DND-41 (cell line): ENCODE data around the gene CCDC13.

ENCODE experiments used
- ATAC-seq: fragments of 200-7000 bp; cut with Tn5 transposase; 3 replicates; pipeline ENCODE4 v1.9.1; 2021; ENCODE audit warnings: low read depth; ENCODE audit not compliant: insufficient read depth
- DNase-seq: peaks from one replicate; pipeline ENCODE4 v3.0.0-alpha.2; 2020
- H2AFZ ChIP-seq: 2 replicates; pipeline ENCODE4 v1.6.0; 2012; ENCODE audit warnings: low read depth, low read length
- H3K27ac ChIP-seq: 2 replicates; pipeline ENCODE4 v1.5.1; 2012; ENCODE audit warnings: low read length, inconsistent platforms
- H3K27me3 ChIP-seq: fragments of 200-600 bp; sonication (generic); 2 replicates; pipeline ENCODE4 v1.6.0; 2012; ENCODE audit warnings: low read length, mild to moderate bottlenecking, inconsistent platforms; ENCODE audit not compliant: insufficient read depth, poor library complexity
- H3K36me3 ChIP-seq: 2 replicates; pipeline ENCODE4 v1.5.1; 2012; ENCODE audit warnings: low read length, inconsistent platforms; ENCODE audit not compliant: insufficient read depth
- H3K4me1 ChIP-seq: 2 replicates; pipeline ENCODE4 v1.5.1; 2012; ENCODE audit warnings: mild to moderate bottlenecking, low read length; ENCODE audit not compliant: insufficient read depth
- H3K4me2 ChIP-seq: 2 replicates; pipeline ENCODE4 v1.6.0; 2012; ENCODE audit warnings: mild to moderate bottlenecking, moderate library complexity, low read length, inconsistent platforms; ENCODE audit not compliant: insufficient read depth
- H3K4me3 ChIP-seq, 2 experiments: fragments of 200-600 bp in 1 of 2; shearing (Covaris generic) in 1 of 2; 2 replicates each; pipeline ENCODE4 v1.5.1; 2012 to 2016; ENCODE audit warnings: inconsistent platforms in 2 of 2, low read length in 2 of 2, mild to moderate bottlenecking in 2 of 2, low read depth in 1 of 2, moderate library complexity in 1 of 2
- H3K79me2 ChIP-seq: 2 replicates; pipeline ENCODE4 v1.6.0; 2012; ENCODE audit warnings: low read length, inconsistent platforms; ENCODE audit not compliant: insufficient read depth
- H3K9ac ChIP-seq: 2 replicates; pipeline ENCODE4 v1.6.0; 2012; ENCODE audit warnings: low read depth, mild to moderate bottlenecking, inconsistent platforms, low read length, moderate library complexity
- H3K9me3 ChIP-seq: 2 replicates; pipeline ENCODE4 v1.5.1; 2012; ENCODE audit warnings: low read length, moderate library complexity, mild to moderate bottlenecking, inconsistent platforms; ENCODE audit not compliant: insufficient read depth, severe bottlenecking
- H4K20me1 ChIP-seq: 2 replicates; pipeline ENCODE4 v1.6.0; 2012; ENCODE audit warnings: low read length; ENCODE audit not compliant: insufficient read depth
- CTCF ChIP-seq: IDR thresholded peaks from 2 replicates; pipeline ENCODE4 v1.5.1; 2012; ENCODE audit warnings: borderline replicate concordance, low read length, moderate library complexity, mild to moderate bottlenecking; ENCODE audit not compliant: poor library complexity, severe bottlenecking; ENCODE audit errors: extremely low read depth
- EZH2 ChIP-seq: IDR thresholded peaks from 3 replicates; pipeline ENCODE4 v1.6.1; 2012; ENCODE audit warnings: borderline replicate concordance, low read depth, mild to moderate bottlenecking, moderate library complexity, low read length, inconsistent platforms; ENCODE audit not compliant: severe bottlenecking

Gene CCDC13

DNA sequence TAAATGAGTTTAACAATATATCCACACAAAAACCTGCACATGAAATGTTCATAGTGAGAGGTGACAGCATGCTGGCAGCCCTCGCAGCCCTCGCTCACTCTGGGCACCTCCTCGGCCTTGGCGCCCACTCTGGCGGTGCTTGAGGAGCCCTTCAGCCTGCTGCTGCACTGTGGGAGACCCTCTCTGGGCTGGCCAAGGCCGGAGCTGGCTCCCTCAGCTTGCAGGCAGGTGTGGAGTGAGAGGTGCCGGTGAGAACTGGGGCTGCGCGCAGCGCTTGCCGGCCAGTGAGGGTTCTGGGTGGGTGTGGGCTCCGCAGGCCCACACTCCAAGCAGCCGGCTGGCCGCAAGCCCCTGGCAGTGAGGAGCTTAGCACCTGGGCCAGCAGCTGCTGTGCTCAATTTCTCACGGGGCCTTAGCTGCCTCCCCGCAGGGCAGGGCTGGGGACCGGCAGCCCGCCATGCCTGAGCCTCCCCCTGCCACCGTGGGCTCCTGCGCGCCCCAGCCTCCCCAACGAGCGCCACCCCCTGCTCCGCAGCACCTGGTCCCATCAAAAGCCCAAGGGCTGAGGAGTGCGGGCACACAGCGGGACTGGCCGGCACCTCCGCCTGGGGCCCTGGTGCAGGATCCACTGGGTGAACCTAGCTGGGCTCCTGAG, 3.4 kb downstream of the CCDC13 start:
- Histone ChIP-seq H3K79me2 (no peaks in the 10 kb centered on the region), H4K20me1 (no peaks in the 10 kb centered on the region), H3K36me3 (no peaks in the 10 kb centered on the region), H3K4me3 (no peak overlapping the region), H3K27ac (no peak overlapping the region), H3K4me2 (no peak overlapping the region), H2AFZ (no peak overlapping the region), H3K9me3 (no peaks in the 10 kb centered on the region), H3K27me3 (no peaks in the 10 kb centered on the region), H3K9ac (no peak overlapping the region), H3K4me1 (no peaks in the 10 kb centered on the region)
- DNase-seq (no peak), ATAC-seq (no peak)
- TF ChIP-seq CTCF: no peak
- no peak for TF ChIP-seq EZH2

- H4K20me1 ChIP-seq: no peaks in the 10 kb centered on the region
- no peak overlapping the region for H3K9ac ChIP-seq
- H3K27ac ChIP-seq: no peak overlapping the region
- no peak overlapping the region for H2AFZ ChIP-seq
- no peak overlapping the region for H3K4me3 ChIP-seq
- no peak for DNase-seq
- no peaks in the 10 kb centered on the region for H3K27me3 ChIP-seq
- no peak for ATAC-seq
- no peak for TF ChIP-seq CTCF
- TF ChIP-seq EZH2: no peak
- no peaks in the 10 kb centered on the region for H3K9me3 ChIP-seq
- H3K79me2 ChIP-seq: no peaks in the 10 kb centered on the region
- H3K36me3 ChIP-seq: no peaks in the 10 kb centered on the region
- no peaks in the 10 kb centered on the region for H3K4me1 ChIP-seq
- H3K4me2 ChIP-seq: no peak overlapping the region
Observed at GRCh38 chr3:42764561-42765295, 8.3 kb downstream of the CCDC13 start.

DNA sequence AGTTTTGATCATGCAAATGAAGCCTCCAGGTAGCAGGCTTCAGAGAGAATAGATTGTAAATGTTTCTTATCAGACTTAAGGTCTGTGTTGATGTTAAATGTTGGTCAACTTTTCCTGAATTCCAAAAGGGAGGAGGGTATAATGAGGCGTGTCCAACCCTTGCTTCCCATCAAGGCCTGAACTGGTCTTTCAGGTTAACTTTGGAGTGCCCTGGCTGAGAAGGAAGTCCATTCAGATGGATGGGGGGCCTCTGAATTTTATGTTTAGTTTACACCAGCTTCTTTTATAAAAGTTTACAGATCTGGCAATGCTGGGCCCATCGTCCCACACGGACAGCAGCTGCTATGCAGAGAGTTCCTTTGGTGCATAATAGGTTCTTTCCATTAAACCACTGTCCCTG, 8.9 kb downstream of the CCDC13 start:
- DNase-seq: no peak
- Histone ChIP-seq H2AFZ (no peak overlapping the region), H3K36me3 (no peaks in the 10 kb centered on the region), H3K9me3 (no peaks in the 10 kb centered on the region), H3K27ac (no peak overlapping the region), H3K79me2 (no peaks in the 10 kb centered on the region), H3K4me1 (no peaks in the 10 kb centered on the region), H3K4me2 (no peak overlapping the region), H3K4me3 (no peak overlapping the region), H4K20me1 (no peaks in the 10 kb centered on the region), H3K9ac (no peak overlapping the region), H3K27me3 (no peaks in the 10 kb centered on the region)
- ATAC-seq: no peak
- no peak for TF ChIP-seq CTCF
- TF ChIP-seq EZH2: no peak
